Measurements from ENCODE around the gene UCN2.
A peak's percentile ranks its signal among the peaks of the same experiment; 100 is the strongest.

UCN2 gene

GRCh38 chr3:48562367-48563095 is 1.1 kb downstream of the UCN2 start:
- H3K4me3 ChIP-seq (ENCODE audit: low read depth, low read length): no peak overlapping the region
- CTCF ChIA-PET: interaction anchor here (0.9 to 9.1 kb wide), 7 partner anchors 13 to 369 kb away, joined by 3 to 88 read pairs (median 6); partner anchors contain the start of gene SLC26A6
- no peak for TF ChIP-seq CTCF (IDR thresholded peaks at IDR 0.05; ENCODE audit: insufficient read depth, low read length, missing control alignments)
- POLR2A ChIA-PET: no interaction called here
- no peak for DNase-seq (ENCODE audit: low read depth, low spot score)

- no peak for DNase-seq (ENCODE audit: low read depth, low spot score)
- TF ChIP-seq CTCF (IDR thresholded peaks at IDR 0.05; ENCODE audit: insufficient read depth, low read length, missing control alignments): peak; percentile 56
- peak overlapping the region; percentile 44 for H3K4me3 ChIP-seq (ENCODE audit: low read depth, low read length)
- POLR2A ChIA-PET: no interaction called here
- CTCF ChIA-PET: interaction anchor here (1.0 to 9.1 kb wide), 16 partner anchors 8 to 287 kb away, joined by 3 to 88 read pairs (median 4); partner anchors contain the start of genes CCDC51, CELSR3, SLC26A6 and TMA7
Measured at GRCh38 chr3:48561045-48561736, 2.4 kb downstream of the UCN2 start.

- no peak for DNase-seq (ENCODE audit: low read depth, low spot score)
- ChIA-PET POLR2A (no interaction called here), CTCF (interaction anchor here (1.0 to 9.1 kb wide), 18 partner anchors 8 to 286 kb away, joined by 3 to 88 read pairs (median 4); partner anchors contain the start of genes CCDC51, CELSR3, SLC26A6 and TMA7)
- H3K4me3 ChIP-seq (ENCODE audit: low read depth, low read length): peak overlapping the region; percentile 44
- no peak for TF ChIP-seq CTCF (IDR thresholded peaks at IDR 0.05; ENCODE audit: insufficient read depth, low read length, missing control alignments)
Measured at GRCh38 chr3:48560648-48561018, 2.9 kb downstream of the UCN2 start.

GRCh38 chr3:48558493-48559134 is 5.0 kb downstream of the UCN2 start:
- TF ChIP-seq CTCF (IDR thresholded peaks at IDR 0.05; ENCODE audit: insufficient read depth, low read length, missing control alignments): no peak
- DNase-seq (ENCODE audit: low read depth, low spot score): no peak
- POLR2A ChIA-PET: interaction anchor here (1.0 to 1.1 kb wide), 2 partner anchors 37 to 77 kb away, joined by 3 to 6 read pairs; partner anchors contain the start of gene SLC26A6
- H3K4me3 ChIP-seq (ENCODE audit: low read depth, low read length): no peak overlapping the region
- CTCF ChIA-PET: interaction anchor here (0.6 to 9.1 kb wide), 32 partner anchors 10 to 340 kb away, joined by 3 to 88 read pairs (median 4); partner anchors contain the start of genes SLC26A6 and UQCRC1

- POLR2A ChIA-PET: interaction anchor here (0.7 to 2.2 kb wide), 3 partner anchors 9 to 78 kb away, joined by 3 to 10 read pairs (median 3); partner anchors contain the start of gene SLC26A6
- peak within 1 kb of the TSS; percentile 86 for H3K4me3 ChIP-seq (ENCODE audit: low read depth, low read length)
- CTCF ChIA-PET: interaction anchor here (0.6 to 9.1 kb wide), 16 partner anchors 8 to 156 kb away, joined by 3 to 88 read pairs (median 6); partner anchors contain the start of gene SLC26A6
- peak; percentile 1 for TF ChIP-seq CTCF (IDR thresholded peaks at IDR 0.05; ENCODE audit: insufficient read depth, low read length, missing control alignments)
- peak; percentile 93 for DNase-seq (ENCODE audit: low read depth, low spot score)
Measured at GRCh38 chr3:48556796-48557626, 6.6 kb downstream of the UCN2 start, which contains the start of gene PFKFB4. Gene PFKFB4, minus strand, starts transcription at chr3:48556803. Its CDS starts 26 bp downstream, at chr3:48556777.
